Fibroblast of lung (primary cell): Measurements from ENCODE around the gene ADCY2. TPM values are rescaled to one million over a fixed set of nuclear protein-coding genes. Genes with fewer than 3 reads are reported as not detected.

Experiments
- DNase-seq, 2 donors: peaks; one replicate each; pipeline versions ENCODE4 v3.0.0 to v3.0.0-alpha.2; 2010; ENCODE audit warnings: low read depth in 2 of 2
- H2AFZ ChIP-seq: 2 replicates; pipeline ENCODE4 v1.5.1; 2012; ENCODE audit warnings: low read length, control low read depth, inconsistent platforms
- H3K27ac ChIP-seq: 2 replicates; pipeline ENCODE4 v1.5.1; 2011; ENCODE audit warnings: low read length, control low read depth; ENCODE audit not compliant: insufficient read depth
- H3K27me3 ChIP-seq: 2 replicates; pipeline ENCODE4 v1.5.1; 2011; ENCODE audit warnings: mild to moderate bottlenecking, low read length; ENCODE audit not compliant: control insufficient read depth, insufficient read depth
- H3K36me3 ChIP-seq: 2 replicates; pipeline ENCODE4 v1.5.1; 2011; ENCODE audit warnings: low read length; ENCODE audit not compliant: control insufficient read depth, insufficient read depth
- H3K4me1 ChIP-seq: 2 replicates; pipeline ENCODE4 v1.5.1; 2011; ENCODE audit warnings: low read length; ENCODE audit not compliant: control insufficient read depth, insufficient read depth; ENCODE audit errors: extremely low read depth
- H3K4me2 ChIP-seq: 2 replicates; pipeline ENCODE4 v1.5.1; 2011; ENCODE audit warnings: low read length, control low read depth; ENCODE audit not compliant: insufficient read depth; ENCODE audit errors: extremely low read depth
- H3K4me3 ChIP-seq, 4 experiments: fragments of 200-600 bp in 1 of 4; sonication (generic) in 1 of 4; replicated peaks in 1 of 4; 2 replicates each; pipeline ENCODE4 v1.5.1; 2011 to 2016; ENCODE audit warnings: low read length in 4 of 4, low read depth in 3 of 4, mild to moderate bottlenecking in 3 of 4, control low read depth in 2 of 4, inconsistent platforms in 1 of 4, mixed read lengths in 1 of 4; ENCODE audit not compliant: insufficient read depth in 1 of 4; ENCODE audit errors: control extremely low read depth in 1 of 4
- H3K79me2 ChIP-seq: 2 replicates; pipeline ENCODE4 v1.5.1; 2012; ENCODE audit warnings: mild to moderate bottlenecking, low read length, inconsistent platforms; ENCODE audit not compliant: control insufficient read depth, insufficient read depth
- H3K9ac ChIP-seq: 2 replicates; pipeline ENCODE4 v1.5.1; 2011; ENCODE audit warnings: mild to moderate bottlenecking, low read length, control low read depth; ENCODE audit not compliant: insufficient read depth
- H3K9me3 ChIP-seq: 2 replicates; pipeline ENCODE4 v1.5.1; 2012; ENCODE audit warnings: low read depth, low read length; ENCODE audit not compliant: control insufficient read depth, insufficient read depth
- H4K20me1 ChIP-seq: 2 replicates; pipeline ENCODE4 v1.5.1; 2011; ENCODE audit warnings: low read length; ENCODE audit not compliant: control insufficient read depth, insufficient read depth; ENCODE audit errors: extremely low read depth
- CTCF ChIP-seq, 2 donors: IDR thresholded peaks in 1 of 2; conservative IDR thresholded peaks in 1 of 2; 1 replicate in 1 of 2; 2 replicates in 1 of 2; pipeline ENCODE4 v1.5.1; 2011 to 2012; ENCODE audit warnings: low read length in 2 of 2, control low read depth in 1 of 2, inconsistent platforms in 1 of 2, low read depth in 1 of 2, mild to moderate bottlenecking in 1 of 2
- EZH2 ChIP-seq: IDR thresholded peaks from 2 replicates; pipeline ENCODE4 v1.5.1; 2012; ENCODE audit warnings: low read length, control low read depth, mild to moderate bottlenecking; ENCODE audit errors: missing control alignments
- polyA plus RNA-seq, 2 donors: library from polyadenylated mRNA; depleted of rRNA in 1 of 2; stranded (reverse) in 1 of 2; unstranded in 1 of 2; fragments of >200 nt; gene quantifications; 2 replicates each; pipeline ENCODE4 v1.2.1, GENCODE V29; 2011 to 2012; ENCODE audit warnings: missing spikeins in 1 of 2
- total RNA-seq: library from RNA; depleted of rRNA; stranded (reverse); fragments of >200 nt; gene quantifications from 2 replicates; pipeline ENCODE4 v1.2.1, GENCODE V29; 2014

ADCY2 gene
- total and polyA plus RNA-seq, 2 donors (not counting 1 experiment from before 2014, with no cell fraction given), result under 0.01 to 0.05 TPM

- H3K27ac ChIP-seq, result no peak overlapping the region
- H2AFZ ChIP-seq, result no peak overlapping the region
- H3K4me1 ChIP-seq, result no peaks in the 10 kb centered on the region
- H4K20me1 ChIP-seq, result no peaks in the 10 kb centered on the region
- no peak for TF ChIP-seq CTCF (conservative IDR thresholded peaks at IDR 0.05 in 1 of 2, IDR thresholded peaks at IDR 0.05 in 1 of 2; ENCODE audit: low read depth in 1 of 2, low read length in 2 of 2)
- TF ChIP-seq EZH2, result no peak
- no peak for DNase-seq
- no peaks in the 10 kb centered on the region for H3K9me3 ChIP-seq
- H3K79me2 ChIP-seq, result no peaks in the 10 kb centered on the region
- no peaks in the 10 kb centered on the region for H3K27me3 ChIP-seq
- no peak overlapping the region for H3K9ac ChIP-seq
- no peaks in the 10 kb centered on the region for H3K36me3 ChIP-seq
- no peak overlapping the region for H3K4me3 ChIP-seq
- no peak overlapping the region for H3K4me2 ChIP-seq
Observed at GRCh38 chr5:7415123-7415522, 19.2 kb downstream of the ADCY2 start.

GRCh38 chr5:7415587-7416535, 19.9 kb downstream of the ADCY2 start:
- Histone ChIP-seq H3K4me1 (no peaks in the 10 kb centered on the region), H3K27ac (no peak overlapping the region), H3K4me3 (no peak overlapping the region), H3K9ac (no peak overlapping the region), H3K27me3 (no peaks in the 10 kb centered on the region), H3K4me2 (no peak overlapping the region), H4K20me1 (no peaks in the 10 kb centered on the region), H3K36me3 (no peaks in the 10 kb centered on the region), H2AFZ (no peak overlapping the region), H3K79me2 (no peaks in the 10 kb centered on the region), H3K9me3 (no peaks in the 10 kb centered on the region)
- TF ChIP-seq EZH2, result no peak
- no peak for TF ChIP-seq CTCF (conservative IDR thresholded peaks at IDR 0.05 in 1 of 2, IDR thresholded peaks at IDR 0.05 in 1 of 2; ENCODE audit: low read depth in 1 of 2, low read length in 2 of 2)
- no peak for DNase-seq

GRCh38 chr5:7418276-7418675, 22.3 kb downstream of the ADCY2 start:
- H3K4me2 ChIP-seq, result no peak overlapping the region
- H4K20me1 ChIP-seq, result no peaks in the 10 kb centered on the region
- no peaks in the 10 kb centered on the region for H3K9me3 ChIP-seq
- no peaks in the 10 kb centered on the region for H3K36me3 ChIP-seq
- no peak overlapping the region for H3K27ac ChIP-seq
- no peak overlapping the region for H3K4me3 ChIP-seq
- H3K9ac ChIP-seq, result no peak overlapping the region
- no peak for TF ChIP-seq EZH2
- TF ChIP-seq CTCF (conservative IDR thresholded peaks at IDR 0.05 in 1 of 2, IDR thresholded peaks at IDR 0.05 in 1 of 2; ENCODE audit: low read depth in 1 of 2, low read length in 2 of 2), result no peak
- DNase-seq, result no peak
- H2AFZ ChIP-seq, result no peak overlapping the region
- H3K27me3 ChIP-seq, result no peaks in the 10 kb centered on the region
- no peaks in the 10 kb centered on the region for H3K79me2 ChIP-seq
- H3K4me1 ChIP-seq, result no peaks in the 10 kb centered on the region
